Effector CD8-positive, alpha-beta T cell (primary cell): ENCODE measurements around the gene PCDHGC4.
A peak's percentile ranks its signal among the peaks of the same experiment; 100 is the strongest.

Experiments
- DNase-seq: peaks from one replicate; lab custom pipeline; 2025; lab: John Stamatoyannopoulos, UW

PCDHGC4 gene

DNA sequence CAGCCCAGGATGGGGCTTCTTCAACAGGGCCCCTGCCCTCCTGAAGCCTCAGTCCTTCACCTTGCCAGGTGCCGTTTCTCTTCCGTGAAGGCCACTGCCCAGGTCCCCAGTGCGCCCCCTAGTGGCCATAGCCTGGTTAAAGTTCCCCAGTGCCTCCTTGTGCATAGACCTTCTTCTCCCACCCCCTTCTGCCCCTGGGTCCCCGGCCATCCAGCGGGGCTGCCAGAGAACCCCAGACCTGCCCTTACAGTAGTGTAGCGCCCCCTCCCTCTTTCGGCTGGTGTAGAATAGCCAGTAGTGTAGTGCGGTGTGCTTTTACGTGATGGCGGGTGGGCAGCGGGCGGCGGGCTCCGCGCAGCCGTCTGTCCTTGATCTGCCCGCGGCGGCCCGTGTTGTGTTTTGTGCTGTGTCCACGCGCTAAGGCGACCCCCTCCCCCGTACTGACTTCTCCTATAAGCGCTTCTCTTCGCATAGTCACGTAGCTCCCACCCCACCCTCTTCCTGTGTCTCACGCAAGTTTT is 27.6 kb downstream of the PCDHGC4 start:
- DNase-seq, result peak; percentile 79

GRCh38 chr5:141512911-141513626 is 28.2 kb downstream of the PCDHGC4 start:
- DNase-seq, result peak; percentile 2

DNA sequence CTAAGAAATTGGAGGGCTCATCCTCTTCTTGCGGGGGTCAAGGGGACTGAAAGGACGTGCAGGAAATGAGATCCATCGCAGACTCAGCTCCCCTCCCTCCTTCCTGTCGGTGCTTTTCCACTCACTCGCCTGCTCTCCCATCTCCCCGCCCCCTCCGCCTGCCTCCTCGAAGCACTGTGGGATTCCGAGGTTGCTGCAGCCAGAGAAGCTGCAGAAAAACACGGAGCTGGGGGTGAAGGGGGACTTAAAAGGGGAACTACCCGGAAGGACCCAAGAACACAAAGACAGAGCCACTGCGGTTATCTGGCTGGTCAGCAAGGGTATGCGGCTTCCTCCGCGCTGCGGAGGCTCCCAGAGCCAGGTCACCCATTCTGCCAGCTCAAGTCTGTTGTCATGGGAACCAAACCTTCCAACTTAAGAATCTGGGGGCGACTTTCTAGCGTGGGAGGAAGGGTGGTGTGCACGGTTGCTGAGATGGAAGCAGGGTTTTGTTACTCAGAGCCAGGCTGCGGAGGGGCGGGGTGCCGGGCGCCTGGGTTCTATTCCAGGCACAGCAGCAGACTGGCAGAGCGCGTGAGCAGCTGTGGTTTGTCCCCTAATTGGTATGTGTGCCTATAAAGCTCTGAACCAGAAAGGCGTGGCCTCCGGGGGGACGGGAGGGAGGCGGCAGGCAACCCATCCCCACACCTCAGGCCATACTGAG is 28.9 kb downstream of the PCDHGC4 start:
- DNase-seq, result peak; percentile 3

DNA sequence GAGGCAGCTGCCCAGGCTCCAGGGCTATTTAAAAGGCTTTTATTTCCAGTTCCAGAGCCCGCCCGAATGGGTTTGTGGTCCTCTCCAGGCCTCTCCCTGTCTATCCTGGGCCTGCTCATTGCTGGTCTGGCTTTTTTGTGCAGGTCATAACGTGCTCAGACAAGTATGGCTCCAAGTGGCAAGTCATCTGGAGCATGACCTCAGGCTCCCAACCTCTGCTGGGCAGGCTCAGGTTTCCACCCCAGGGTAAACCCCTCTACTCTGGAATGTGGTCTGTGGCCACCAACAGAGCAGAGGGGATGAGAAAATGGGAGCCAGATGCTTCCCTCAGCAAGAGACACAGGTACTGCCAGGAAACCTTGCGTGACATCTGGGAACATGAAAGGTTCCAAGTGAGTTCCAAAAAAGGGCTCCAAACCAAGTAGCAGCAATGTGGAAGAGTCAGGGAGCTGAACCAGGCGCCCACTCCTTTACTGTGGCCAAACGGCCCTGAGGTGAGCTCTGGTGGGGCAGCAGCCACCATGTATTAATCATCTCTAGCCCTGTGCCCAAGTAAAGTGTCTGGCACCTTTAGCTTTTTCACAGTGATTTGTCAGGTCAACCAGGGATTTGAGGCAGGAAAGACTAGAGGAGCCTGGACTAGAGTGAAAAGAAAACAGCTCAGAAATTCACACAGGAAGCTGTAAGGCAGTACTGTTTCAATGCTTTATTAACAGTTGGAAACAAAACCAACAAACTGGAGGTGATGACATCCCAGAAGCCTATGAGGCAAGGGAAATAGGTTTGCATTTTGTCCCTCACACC is 29.7 kb downstream of the PCDHGC4 start:
- DNase-seq, result no peak

DNA sequence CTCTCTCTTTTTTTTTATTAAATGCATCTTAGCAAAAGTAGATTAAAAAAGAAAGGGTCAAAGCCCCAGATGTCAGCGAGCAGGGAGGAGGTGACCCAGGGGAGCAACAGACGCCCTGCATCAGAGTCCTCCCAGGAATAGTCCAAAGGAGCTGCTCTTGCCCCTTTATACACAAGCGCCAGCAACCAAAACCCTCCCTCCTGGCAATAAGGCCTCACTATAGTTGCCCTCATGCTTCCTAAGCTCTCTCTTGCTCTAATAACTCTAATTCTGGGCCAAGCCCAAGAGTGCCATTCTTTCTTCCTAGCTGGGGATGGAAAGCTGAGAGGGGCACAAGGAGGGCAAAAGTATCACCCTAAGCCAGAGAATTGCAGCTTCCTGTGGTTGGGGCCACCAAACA is 30.3 kb downstream of the PCDHGC4 start:
- DNase-seq, result no peak

DNA sequence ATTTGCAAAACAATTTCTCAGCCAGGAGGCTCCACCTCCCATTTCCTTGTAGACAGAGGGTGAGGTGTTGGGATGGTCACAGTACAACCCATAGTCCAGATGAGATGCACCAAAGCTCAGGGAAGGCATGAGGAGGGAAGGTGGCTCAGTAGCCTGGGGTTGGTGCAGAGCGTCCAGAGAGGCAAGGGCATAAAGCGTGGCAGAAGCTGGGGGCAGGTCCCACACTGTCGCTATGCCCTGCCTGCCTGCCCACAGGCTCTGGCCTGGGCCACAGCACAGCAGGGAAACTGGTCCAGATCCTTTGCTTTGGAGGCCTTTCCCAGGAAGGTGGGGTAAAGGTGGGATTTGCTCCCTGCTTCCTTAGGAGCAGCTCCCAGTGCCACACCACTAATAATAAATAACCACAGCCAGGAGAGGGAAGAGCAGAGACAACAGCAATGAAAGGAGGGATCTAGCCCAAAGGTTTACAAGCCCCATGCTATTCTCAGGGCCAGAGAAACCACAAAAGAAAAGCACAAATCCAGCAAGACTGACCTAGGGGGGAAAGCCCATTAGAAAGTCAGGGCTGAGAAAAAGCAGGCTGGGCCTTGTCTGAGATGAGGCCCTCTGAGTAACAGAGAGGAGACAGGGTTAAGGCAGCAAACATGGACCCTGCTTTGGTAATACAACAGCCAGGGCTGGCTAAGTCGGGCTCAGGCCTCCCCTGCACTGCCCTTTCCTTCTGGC is 31.3 kb downstream of the PCDHGC4 start:
- DNase-seq, result no peak

- DNase-seq, result no peak
Measured at GRCh38 chr5:141516672-141517025, 31.8 kb downstream of the PCDHGC4 start.

DNA sequence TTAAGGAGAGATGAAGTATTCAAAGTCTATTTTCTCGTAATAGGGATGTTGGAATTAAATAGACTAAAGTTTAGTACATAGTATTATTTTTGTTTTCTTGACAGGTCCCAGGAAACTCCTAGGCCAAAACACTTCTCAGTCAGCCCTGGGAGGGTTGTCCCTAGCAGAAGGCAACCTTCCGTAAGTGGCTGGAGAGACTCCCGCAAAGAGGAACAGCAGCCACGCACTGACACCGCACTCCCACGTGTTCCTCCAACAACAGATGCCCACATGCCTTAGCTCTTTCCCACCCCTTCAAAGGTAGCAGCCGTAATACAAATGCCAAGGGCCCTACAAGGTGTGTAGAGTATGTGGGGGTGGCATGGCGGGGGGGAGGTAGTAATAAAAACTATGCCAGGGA is 32.5 kb downstream of the PCDHGC4 start:
- no peak for DNase-seq

DNA sequence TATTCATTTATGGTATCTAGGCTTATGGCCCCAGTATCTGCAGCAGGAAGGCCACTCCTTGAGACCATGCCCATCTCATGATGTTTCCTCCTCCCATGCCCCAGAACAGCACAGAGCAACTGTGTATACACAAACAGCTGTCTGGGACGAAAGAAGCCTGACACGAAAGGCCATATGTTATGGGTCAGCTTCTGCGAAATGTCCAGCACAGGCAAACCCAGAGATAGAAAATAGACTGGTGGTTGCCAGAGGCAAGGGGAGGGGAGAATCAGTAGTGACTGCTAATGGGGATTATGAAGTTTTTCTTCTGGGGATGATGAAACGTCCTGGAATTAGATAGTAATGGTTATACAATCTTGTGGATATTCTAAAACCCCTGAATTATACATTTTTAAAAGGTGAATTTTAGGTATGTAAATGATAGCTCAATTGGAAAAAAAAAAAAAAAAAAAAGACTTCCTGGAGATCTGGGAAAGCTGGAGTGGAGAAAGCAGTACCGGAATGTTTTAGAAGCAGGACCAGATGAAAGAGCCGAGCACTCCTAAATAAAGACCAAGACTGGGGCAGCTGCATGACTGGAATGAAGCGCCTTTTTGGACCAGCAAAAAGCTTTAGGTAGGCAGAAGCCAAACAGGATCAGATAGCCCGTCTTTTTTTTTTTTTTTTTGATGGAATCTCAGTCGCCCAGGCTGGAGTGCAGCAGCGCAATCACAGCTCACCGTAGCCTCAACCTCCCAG is 33.2 kb downstream of the PCDHGC4 start:
- no peak for DNase-seq

DNA sequence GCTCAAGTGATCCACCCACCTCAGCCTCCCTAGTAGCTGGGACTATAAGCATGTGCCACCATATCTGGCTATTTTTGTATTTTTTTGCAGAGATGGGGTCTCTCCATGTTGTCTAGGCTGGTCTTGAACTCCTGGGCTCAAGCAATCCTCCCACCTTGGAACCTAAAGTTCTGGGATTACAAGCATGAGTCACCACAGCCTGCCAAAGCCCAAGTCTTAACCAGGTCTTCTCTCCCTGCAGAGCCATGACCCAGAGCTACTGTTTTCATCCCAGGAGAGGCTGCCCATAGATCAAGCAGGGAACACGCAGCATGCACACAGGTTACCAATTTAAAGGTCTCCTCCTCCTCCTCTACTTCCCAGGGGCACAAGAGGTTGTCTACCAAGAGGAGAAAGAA is 33.8 kb downstream of the PCDHGC4 start:
- DNase-seq, result no peak

DNA sequence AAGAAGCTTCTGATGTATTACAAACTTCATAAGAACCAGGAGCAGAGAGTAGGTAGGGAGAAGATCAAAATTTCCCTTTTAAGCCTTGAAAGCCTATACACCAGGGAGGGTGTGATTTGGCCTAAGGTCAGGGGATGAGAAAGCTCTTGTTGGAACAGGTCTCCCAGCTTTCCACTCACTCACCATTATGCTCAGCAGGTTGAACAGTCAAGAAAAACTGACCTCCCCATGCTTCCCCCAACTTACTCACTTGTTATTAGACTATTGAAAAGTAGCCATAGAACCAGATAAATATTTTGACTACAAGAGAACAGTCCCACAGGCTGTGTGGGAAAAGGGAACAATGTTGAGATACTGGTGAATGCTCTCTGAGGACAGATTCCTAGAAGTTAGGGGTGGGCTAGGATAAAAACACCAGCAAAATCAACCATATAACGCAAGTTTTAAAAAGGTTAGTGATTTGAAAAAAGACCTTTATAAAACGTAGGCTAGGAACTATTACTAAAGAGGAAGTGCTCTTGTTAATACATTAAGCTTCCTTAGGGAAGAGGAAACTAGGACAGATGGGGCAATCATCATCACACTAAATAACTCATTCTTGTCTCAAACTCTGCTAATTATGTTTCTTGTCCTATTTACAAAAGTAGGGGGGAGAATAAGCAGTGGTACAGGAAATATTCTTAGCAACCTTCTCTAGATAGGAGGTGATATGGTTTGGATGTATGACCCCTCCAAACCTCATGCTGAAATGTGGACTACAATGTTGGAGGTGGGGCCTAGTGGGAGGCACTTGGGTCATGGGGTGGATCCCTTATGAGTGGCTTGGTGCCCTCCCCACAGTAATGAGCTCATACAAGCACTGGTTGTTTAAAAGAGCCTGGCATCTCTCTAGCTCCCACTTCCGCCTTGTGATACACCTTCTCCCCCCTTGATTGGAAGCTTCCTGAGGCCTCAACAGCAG is 35.1 kb downstream of the PCDHGC4 start:
- no peak for DNase-seq

DNA sequence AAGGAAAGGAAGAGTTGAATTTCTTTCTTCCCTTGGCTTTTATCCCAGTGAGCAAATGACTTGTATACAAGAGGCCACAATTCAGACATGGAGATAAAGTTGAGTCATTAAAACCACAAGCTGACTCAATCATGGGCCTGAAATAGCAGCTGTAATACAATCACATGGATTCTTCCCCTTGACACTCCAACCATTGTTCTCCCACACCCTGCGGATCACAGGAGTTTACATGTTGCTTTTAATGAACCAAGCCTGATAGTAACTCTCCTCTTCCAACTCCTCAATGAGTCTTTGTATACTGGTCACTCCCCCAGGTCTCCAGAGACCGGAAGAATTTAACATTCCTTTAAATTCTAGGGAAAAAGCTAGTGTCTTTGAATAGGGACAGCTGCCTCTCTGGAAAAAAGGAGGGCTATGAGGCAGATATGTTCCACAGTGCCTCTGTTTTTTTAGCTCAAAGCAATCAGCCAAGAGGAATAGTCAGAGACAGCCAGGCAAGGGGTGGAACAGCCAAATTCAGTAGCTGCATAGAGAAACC is 36.5 kb downstream of the PCDHGC4 start:
- no peak for DNase-seq

DNA sequence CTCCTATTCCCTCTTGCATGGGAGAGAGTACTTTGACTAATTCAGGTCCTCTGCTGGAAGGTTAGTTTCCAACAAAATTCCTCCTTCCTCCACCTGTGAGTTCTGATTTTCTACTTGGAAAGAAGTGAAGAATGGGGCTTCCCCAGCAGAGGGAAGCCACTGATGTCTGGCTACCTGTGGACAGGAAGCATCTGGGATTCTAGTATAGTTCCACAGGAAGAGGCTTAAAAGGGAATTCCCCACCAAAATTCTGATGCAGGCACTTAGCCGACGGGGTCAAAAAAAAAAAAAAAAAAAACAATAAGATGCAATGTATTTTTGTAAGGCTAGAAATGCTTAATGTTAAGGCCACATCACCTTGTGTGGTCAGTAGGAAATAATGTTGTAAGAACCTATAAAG is 37.5 kb downstream of the PCDHGC4 start:
- no peak for DNase-seq

DNA sequence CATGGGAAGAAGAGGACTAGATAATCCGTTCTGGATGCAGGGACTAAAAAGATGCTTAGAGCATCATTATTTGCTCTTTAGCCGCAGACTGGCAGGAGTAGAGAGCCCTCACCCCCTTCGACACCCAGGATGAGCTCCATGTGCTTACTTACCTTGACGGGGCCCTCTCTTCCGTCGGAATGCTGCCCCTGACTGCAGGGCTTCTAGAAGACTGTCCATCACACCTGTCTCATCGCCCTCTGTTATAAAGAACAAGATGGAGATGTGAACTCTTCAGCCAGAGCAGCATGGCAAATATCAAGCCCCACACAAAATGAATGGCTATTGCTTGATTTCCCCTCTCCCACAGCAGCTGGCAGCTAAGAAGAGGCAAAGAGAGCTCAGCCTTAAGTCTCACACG is 39.2 kb downstream of the PCDHGC4 start:
- DNase-seq, result no peak

DNA sequence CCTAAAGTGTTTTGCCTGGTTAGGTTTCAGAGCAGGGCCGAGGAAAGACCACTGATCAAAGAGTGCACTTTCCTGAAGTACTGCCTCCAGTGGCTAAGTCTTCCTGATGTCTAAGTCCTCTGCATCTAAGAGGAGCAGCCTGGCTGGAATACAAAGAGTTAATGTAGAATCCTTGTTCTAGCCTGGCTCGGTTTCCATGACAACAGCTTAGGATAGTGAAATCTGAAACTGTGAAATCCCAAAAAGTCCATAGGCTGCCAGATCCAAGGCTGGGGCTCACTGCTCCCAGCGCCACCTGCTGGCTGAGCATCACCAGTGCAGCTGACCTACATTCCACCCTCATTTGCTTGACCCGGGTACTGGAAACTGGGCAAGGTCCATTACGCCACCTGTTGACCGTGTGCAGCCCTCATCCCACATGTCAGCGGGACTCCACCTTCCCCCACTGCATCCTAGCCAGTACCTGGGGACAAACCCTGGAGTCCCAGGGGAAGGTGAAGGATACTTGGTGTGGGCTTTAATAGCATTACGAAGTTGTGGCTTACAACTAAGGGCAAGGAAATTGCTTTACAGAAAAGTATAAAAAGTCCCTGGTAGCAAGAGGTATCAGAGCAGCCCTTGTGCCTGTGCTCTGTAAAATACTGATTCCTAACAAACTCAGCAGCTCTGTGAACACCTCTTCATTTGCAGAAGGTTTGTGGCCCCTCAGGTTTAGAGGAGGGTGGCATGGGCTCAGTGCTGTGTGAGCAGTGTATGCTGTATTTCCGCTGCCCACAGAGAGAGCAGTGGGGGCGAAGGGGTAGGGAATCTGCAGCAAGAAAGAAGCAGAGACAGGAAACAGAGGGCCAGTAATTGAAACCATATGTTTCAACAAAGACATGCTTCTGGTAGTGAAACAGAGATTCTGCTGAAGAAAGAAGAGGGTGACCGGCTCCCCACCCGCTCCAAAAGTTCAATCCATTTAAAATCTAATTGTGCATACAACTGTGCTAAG is 40.1 kb downstream of the PCDHGC4 start:
- peak; percentile 31 for DNase-seq

DNA sequence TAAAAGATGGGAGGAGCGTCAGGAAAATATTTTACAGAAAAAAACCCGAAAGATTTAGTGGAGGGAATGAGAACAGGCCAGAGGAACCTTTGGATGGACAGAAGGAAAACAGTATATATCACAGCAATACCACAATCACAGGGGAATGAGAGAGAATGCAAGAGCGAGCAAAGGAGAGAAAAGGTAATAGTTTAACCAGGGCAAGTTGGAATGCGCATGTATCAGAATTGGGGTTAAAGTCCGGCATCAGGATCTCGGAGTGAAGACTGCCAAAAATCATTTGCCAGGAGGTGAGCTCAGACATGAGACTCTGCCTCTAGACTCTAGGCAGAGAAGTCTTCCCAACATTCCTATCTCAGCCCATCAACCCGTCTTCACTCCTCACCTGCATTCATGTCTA is 40.8 kb downstream of the PCDHGC4 start:
- DNase-seq, result no peak

- DNase-seq, result no peak
Measured at GRCh38 chr5:141527426-141527825, 42.6 kb downstream of the PCDHGC4 start.

DNA sequence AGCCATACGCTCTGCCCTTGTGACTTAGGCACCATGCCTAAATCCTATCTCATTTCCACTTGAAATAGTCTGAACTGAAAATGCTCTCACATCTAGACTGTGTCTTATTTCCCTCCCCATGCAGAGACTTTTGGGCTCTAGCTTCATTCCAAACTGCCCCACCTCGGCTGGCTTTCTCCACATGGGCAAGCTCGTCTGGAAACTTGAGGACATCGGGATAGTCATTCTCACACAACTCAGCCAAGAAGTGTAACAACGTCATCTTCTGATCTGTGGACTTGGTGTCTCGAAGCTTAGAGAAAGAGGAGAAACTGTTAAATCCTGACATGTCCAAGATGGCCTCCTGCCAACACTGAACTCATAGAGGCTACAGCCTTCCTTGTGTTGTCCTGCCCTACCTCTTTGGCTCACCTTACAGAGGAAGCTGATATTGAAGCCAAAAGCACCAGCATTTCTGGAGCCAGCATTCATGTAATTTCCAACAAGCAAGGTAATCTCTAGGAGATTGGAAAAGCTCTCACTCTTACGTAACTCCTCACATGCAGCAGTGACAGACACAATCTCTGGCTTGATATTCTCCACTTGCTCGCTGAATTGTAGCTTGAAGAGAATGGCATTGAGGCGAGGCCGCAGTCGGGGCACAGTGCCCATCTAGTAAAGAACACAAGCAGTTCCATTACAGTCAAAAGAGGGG is 43.6 kb downstream of the PCDHGC4 start:
- DNase-seq, result no peak
